Mucosa of rectum (tissue), 2 donors: ENCODE data around the gene CTNNAL1.

Experiments used
- H3K27ac ChIP-seq, 2 donors: one replicate each; pipeline ENCODE4 v1.7.0; 2013; ENCODE audit warnings: inconsistent platforms in 2 of 2, low read depth in 2 of 2, low read length in 2 of 2
- H3K27me3 ChIP-seq, 2 donors: one replicate each; pipeline ENCODE4 v1.7.0; 2013; ENCODE audit warnings: low read length in 2 of 2; ENCODE audit not compliant: control insufficient read depth in 2 of 2, insufficient read depth in 2 of 2
- H3K36me3 ChIP-seq, 2 donors: one replicate each; pipeline ENCODE4 v1.7.0; 2013; ENCODE audit warnings: low read length in 2 of 2; ENCODE audit not compliant: control insufficient read depth in 2 of 2, insufficient read depth in 2 of 2
- H3K4me1 ChIP-seq, 2 donors: one replicate each; pipeline ENCODE4 v1.7.0; 2013; ENCODE audit warnings: low read length in 2 of 2, mild to moderate bottlenecking in 1 of 2; ENCODE audit not compliant: control insufficient read depth in 2 of 2, insufficient read depth in 2 of 2
- H3K4me3 ChIP-seq, 2 donors: one replicate each; pipeline ENCODE4 v1.7.0; 2013; ENCODE audit warnings: low read length in 2 of 2
- H3K9ac ChIP-seq, 2 donors: one replicate each; pipeline ENCODE4 v1.7.0; 2013; ENCODE audit warnings: low read length in 2 of 2, low read depth in 1 of 2, mild to moderate bottlenecking in 1 of 2
- H3K9me3 ChIP-seq, 2 donors: one replicate each; pipeline ENCODE4 v1.7.0; 2013; ENCODE audit warnings: low read length in 2 of 2; ENCODE audit not compliant: control insufficient read depth in 2 of 2
- donor health status: healthy.
- donor health status: Normal muscosa, but diverticular disease.

Gene CTNNAL1

GRCh38 chr9:109046346-109046745 is 33.0 kb upstream of the CTNNAL1 start:
- Histone ChIP-seq H3K9me3 (no peaks in the 10 kb centered on the region), H3K27ac (no peak overlapping the region), H3K36me3 (peaks cover 42 to 55% of the 10 kb centered on the region in 2 donors), H3K27me3 (no peaks in the 10 kb centered on the region), H3K4me3 (no peak overlapping the region), H3K4me1 (no peaks in the 10 kb centered on the region), H3K9ac (no peak overlapping the region)

GRCh38 chr9:109043578-109043977 is 30.3 kb upstream of the CTNNAL1 start:
- Histone ChIP-seq H3K4me1 (no peaks in the 10 kb centered on the region), H3K4me3 (no peak overlapping the region), H3K9ac (no peak overlapping the region), H3K27ac (no peak overlapping the region), H3K27me3 (no peaks in the 10 kb centered on the region), H3K9me3 (no peaks in the 10 kb centered on the region), H3K36me3 (peaks cover 35 to 39% of the 10 kb centered on the region in 2 donors)

- Histone ChIP-seq H3K27me3 (no peaks in the 10 kb centered on the region), H3K9ac (no peak overlapping the region), H3K4me3 (no peak overlapping the region), H3K4me1 (no peaks in the 10 kb centered on the region), H3K36me3 (peaks cover 20 to 25% of the 10 kb centered on the region in 2 donors), H3K9me3 (no peaks in the 10 kb centered on the region), H3K27ac (no peak overlapping the region)
These were observed 27.3 kb upstream of the CTNNAL1 start for GRCh38 chr9:109040571-109040970.

DNA sequence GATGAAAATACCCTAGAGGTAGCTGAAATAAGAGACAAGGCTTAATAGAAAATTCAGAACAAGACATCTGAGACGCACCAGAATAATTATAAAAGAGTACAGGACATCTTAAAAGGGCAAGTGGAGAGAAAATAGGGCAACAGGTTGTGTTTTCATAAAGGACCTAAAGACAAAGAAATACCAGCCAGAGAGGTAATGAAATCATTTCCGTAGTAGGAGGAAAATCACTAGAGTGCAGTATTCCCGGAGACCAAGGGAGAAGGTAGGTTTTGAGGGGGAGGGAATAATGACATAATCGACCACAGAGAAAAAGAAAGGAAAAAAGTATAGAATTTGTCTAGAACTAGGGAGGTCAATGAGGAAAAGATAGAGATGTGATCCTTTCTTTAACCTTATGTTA is 26.2 kb upstream of the CTNNAL1 start:
- no peak overlapping the region for H3K27ac ChIP-seq
- no peak overlapping the region for H3K9ac ChIP-seq
- no peaks in the 10 kb centered on the region for H3K9me3 ChIP-seq
- H3K36me3 ChIP-seq = peaks cover 20 to 23% of the 10 kb centered on the region in 2 donors
- H3K4me1 ChIP-seq = no peaks in the 10 kb centered on the region
- no peak overlapping the region for H3K4me3 ChIP-seq
- H3K27me3 ChIP-seq = no peaks in the 10 kb centered on the region

DNA sequence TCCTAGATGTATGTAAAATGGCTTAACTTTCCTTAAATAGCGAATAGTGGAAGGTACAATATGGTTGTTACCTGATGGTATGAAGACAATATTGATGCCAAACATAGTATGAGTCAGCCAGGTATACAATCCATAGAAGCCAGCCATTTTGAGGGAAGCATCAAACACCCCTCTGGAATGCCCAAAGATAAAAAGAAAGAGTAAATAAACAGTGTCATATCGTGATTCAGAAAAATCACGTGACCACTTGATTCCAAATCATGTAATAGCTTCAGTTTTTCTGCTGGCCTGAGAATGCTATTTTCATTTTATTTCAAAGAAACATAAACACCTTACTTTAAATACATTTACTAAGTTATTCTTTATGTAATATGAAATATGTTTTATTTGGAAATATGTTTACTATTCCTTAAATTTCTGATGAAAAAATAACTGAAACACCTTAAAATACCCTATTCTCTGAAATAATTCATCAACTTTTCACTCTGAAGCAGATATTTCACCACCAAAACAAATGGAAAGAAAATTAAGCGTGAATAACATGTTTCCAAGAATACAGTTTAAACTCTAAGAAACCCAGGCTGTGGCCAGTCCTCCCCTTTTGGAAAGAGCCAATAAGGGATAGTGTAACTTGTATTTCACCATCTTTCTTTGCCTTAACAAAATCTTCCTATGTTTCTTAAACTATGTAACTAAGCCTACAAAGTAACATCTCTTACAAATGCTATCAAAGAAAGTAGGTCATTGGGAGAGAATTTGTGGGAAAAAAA is 24.8 kb upstream of the CTNNAL1 start:
- Histone ChIP-seq H3K27ac (no peak overlapping the region), H3K27me3 (no peaks in the 10 kb centered on the region), H3K9ac (no peak overlapping the region), H3K36me3 (peaks cover 14 to 27% of the 10 kb centered on the region in 2 donors), H3K9me3 (no peaks in the 10 kb centered on the region), H3K4me1 (no peaks in the 10 kb centered on the region), H3K4me3 (no peak overlapping the region)

DNA sequence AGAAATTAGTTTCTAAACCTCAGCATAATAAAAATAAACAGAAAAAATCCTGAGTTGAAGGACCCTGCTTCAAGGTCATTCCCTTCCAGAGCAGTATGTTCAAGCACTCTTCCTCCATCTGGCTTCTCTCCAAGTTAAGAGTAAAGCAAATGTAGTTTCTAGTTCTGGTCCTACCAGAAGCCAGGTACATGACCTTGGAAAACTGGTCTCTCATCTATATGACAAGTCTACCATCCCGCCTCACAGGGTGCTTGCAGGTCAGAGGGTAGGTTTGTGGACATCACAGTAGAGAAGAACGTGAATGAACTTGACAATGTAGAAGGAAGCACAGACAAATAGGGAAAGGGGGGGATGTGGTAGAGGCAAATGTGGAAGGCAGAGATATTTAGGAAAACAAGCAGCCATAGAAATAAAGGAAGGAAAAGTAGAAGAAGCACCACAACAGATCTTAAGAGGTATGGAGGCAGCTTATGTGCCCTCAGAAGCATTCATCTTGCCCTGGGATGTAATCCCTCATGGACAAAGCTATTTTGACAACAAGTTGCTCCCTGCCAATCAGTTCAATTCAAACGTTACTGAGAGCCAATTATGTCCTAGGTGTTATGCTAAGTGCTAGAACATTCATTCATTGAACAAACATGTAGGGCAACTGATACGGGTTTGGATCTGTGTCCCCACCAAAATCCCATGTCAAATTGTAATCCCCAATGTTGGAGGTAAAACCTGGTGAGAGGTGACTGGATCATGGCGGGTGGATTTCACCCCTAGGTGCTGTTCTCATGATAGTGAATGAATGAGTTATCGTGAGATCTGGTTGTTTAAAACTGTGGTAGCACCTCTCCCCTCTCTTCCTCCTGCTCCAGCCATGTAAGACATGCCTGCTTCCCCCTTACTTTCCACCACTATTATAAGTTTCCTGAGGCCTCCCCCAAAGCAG is 23.7 kb upstream of the CTNNAL1 start:
- peaks cover 15 to 27% of the 10 kb centered on the region in 2 donors for H3K36me3 ChIP-seq
- no peaks in the 10 kb centered on the region for H3K9me3 ChIP-seq
- no peak overlapping the region for H3K9ac ChIP-seq
- no peak overlapping the region for H3K27ac ChIP-seq
- no peaks in the 10 kb centered on the region for H3K27me3 ChIP-seq
- no peaks in the 10 kb centered on the region for H3K4me1 ChIP-seq
- no peak overlapping the region for H3K4me3 ChIP-seq

DNA sequence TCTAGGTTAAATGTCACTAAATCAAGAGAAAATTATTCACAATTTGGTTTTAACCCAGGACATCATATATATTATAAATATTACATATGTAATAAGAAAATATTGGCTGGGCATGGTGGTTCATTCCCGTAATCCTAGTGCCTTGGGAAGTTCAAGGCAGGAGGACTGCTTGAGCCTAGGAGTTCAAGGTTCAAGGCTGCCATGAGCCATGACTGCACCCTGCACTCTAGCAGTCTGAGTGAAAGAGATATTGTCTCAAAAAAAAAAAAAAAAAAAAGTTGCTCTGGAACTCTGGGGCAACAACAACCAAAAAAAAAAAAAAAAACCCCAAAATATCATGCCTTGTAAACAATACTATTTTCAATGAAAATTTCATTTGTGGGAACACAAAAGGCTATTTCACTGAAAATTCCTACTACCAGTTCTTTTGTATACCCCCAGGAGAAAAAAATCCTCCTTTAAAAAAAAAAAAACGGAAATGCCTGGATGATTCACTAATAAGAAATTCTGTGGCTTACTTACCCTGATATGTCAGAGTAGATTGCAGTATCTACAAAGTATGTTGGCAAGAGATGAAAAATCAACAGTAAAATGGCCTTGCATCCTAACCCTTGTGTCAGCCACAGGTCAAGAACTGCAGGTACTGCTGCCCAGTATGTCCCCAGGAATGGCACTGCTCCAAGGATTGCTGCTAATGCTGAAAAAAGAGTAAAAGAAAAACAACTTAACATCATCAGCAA is 22.6 kb upstream of the CTNNAL1 start:
- Histone ChIP-seq H3K36me3 (peaks cover 15 to 24% of the 10 kb centered on the region in 2 donors), H3K27ac (no peak overlapping the region), H3K9ac (no peak overlapping the region), H3K4me1 (no peaks in the 10 kb centered on the region), H3K9me3 (no peaks in the 10 kb centered on the region), H3K4me3 (no peak overlapping the region), H3K27me3 (no peaks in the 10 kb centered on the region)

DNA sequence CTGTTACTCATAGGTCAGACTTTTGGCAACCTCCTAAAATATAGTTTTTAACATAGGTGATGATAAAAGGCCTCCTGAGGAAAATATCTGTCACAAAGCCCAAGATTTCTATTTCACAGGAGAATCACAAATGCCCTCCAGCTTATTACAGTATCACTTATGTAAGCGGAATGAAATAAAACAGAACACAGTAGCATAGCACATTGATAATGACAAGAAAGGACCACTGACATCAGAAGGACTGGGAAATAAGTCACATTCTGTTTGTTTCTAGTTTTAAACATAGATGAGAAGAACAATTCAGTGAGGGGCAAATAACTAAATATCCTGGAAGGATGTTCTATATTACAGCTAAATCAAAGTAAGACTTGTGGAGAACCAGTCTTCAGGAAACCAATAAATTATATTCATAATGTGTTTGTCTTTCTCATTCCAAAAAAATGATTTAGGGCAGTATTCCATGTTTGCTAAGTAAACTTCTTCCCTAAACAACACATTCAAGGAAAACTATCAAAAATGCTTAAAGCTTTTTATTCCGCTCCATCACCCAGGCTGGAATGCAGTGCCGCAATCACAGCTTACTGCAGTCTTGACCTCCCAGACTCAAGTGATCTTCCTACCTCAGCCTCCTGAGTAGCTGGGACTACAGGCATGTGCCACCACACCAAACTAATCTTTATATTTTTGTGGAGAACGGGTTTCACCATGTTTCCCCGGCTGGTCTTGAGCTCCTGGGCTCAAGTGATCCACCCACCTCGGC is 20.8 kb upstream of the CTNNAL1 start:
- H3K27me3 ChIP-seq = no peaks in the 10 kb centered on the region
- H3K27ac ChIP-seq = no peak overlapping the region
- H3K4me1 ChIP-seq = no peaks in the 10 kb centered on the region
- no peak overlapping the region for H3K9ac ChIP-seq
- no peaks in the 10 kb centered on the region for H3K9me3 ChIP-seq
- H3K36me3 ChIP-seq = peaks cover 8 to 27% of the 10 kb centered on the region in 2 donors
- no peak overlapping the region for H3K4me3 ChIP-seq

- no peak overlapping the region for H3K27ac ChIP-seq
- no peaks in the 10 kb centered on the region for H3K27me3 ChIP-seq
- no peak overlapping the region for H3K9ac ChIP-seq
- H3K4me3 ChIP-seq = no peak overlapping the region
- H3K4me1 ChIP-seq = no peaks in the 10 kb centered on the region
- no peaks in the 10 kb centered on the region for H3K9me3 ChIP-seq
- peaks cover 6 to 19% of the 10 kb centered on the region in 2 donors for H3K36me3 ChIP-seq
These were observed 17.9 kb upstream of the CTNNAL1 start for GRCh38 chr9:109031241-109031640.
